PC-9 (cell line): Measurements from ENCODE around the gene HOXA9.

Source experiments
- CTCF ChIP-seq: fragments of 200-600 bp; sonication (generic); conservative IDR thresholded peaks from 2 replicates; pipeline ENCODE4 v1.6.1; 2017; ENCODE audit warnings: mixed run types, antibody characterized with exemption, mild to moderate bottlenecking, moderate library complexity
- EZH2 ChIP-seq: fragments of 200-600 bp; sonication (generic); IDR thresholded peaks from 2 replicates; pipeline ENCODE4 v1.8.0; 2017; ENCODE audit warnings: antibody characterized with exemption, low read depth

GRCh38 chr7:27141923-27142579 is 23.3 kb downstream of the HOXA9 start:
- TF ChIP-seq CTCF, result no peak
- TF ChIP-seq EZH2, result no peak
